Measurements from ENCODE around the gene GSK3B.

The GSK3B gene

DNA sequence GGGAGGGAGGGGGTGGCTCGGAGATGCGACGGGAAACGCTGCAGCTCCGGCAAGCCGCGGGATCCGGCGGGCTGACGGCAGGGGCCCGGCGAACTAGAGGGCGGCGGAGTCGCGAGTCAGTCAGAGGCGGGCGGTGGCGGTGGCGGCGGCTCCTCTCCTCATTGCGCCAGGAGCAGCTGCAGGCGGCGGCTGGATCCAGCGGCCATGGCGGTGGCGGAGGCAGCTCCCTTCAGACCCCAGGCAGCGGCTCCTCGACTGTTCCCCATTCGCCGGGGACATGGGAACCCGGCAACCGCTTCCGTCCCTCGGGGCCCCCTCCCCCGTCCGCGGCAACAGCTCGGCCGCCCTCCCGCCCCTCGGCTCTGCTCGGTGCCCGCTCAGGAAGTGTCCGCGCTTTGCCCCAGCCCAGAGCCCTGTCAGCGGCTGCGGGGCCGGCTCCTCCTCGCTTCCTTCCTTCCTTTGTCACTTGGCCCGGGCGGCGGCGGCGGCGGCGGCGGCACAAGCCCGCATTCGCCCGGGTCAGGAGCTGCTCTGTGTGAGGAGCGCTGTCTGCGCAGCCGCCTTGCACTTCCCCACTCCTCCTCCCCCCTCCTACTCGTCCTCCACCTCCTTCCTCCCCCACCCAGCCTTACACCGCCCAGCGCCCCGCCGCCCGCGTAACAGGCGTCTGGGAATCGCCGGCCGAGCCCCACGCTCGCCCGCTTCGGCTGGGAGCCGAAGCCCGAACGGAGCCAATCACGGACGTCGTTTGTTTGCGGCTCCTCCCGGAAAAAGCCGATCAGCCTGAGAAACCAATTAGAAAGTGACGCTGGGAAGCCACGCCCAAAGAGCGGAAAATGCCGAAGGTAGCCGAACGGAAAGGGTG lies at the start of gene GSK3B:
Gene GSK3B (minus strand): TSS at position 537 of the 865 bp plus-strand sequence. CDS start 1,013 bp downstream, outside the sequence.
- DNase-seq (ENCODE audit: low read depth in 2 of 3, low spot score in 1 of 3), result peak; percentile 52 to 97 (median 61)

DNA sequence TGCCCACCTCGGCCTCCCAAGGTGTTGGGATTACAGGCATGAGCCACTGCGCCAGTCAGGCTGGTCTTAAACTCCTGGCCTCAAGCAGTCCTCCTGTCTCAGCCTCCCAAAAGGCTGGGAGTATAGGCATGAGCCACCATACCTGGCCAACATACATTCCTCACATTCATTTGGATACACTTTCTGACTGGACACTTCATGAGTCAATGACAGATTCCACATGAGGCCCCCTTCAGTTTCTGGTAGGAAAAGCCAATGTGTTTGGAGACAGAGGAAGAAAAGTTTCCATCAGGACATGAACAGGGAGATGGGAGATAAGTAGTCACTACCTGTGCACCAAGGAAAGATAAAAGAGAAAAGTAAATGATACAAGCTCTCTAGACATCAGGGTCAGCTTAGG lies 49.4 kb upstream of the GSK3B start:
- no peak for DNase-seq (ENCODE audit: low read depth in 2 of 3, low spot score in 1 of 3)

DNA sequence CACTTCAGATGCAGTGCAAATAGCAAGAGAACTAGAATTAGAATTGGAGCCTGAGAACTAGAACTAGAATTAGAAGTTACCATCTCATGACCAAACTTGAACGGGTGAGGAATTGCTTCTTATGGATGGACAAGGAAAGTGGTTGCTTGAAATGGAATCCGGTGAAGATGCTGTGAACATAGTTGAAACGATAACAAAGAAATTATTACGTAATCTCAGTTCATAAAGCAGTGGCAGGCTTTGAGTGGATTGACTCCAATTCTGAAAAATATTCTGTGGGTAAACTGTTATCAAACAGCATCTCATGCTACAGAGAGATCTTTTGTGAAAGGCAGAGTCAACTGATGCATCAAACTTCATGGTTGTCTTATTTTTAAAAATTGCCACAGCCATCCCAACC lies 48.0 kb upstream of the GSK3B start:
- no peak for DNase-seq (ENCODE audit: low read depth in 2 of 3, low spot score in 1 of 3)

DNA sequence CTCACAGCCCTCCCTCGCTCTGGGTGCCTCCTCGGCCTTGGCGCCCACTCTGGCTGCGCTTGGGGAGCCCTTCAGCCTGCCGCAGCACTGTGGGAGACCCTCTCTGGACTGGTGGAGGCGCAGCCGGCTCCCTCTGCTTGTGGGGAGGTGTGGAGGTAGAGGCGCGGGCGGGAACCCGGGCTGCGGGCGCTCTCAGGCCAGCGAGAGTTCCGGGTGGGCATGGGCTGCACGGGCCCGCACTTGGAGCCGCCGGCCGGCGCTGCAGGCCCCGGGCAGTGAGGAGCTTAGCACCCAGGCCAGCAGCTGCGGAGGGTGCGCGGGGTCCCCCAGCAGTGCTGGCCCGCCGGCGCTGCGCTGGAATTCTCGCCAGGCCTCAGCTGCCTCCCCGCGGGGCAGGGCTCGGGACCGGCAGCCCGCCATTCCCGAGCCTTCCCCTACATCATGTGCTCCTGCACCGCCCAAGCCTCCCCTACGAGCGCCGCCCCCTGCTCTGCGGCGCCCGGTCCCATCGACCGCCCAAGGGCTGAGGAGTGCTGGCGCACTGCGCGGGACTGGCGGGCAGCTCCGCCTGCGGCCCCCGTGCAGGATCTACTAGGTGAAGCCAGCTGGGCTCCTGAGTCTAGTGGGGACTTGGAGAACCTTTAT lies 46.0 kb upstream of the GSK3B start:
- no peak for DNase-seq (ENCODE audit: low read depth in 2 of 3, low spot score in 1 of 3)

DNA sequence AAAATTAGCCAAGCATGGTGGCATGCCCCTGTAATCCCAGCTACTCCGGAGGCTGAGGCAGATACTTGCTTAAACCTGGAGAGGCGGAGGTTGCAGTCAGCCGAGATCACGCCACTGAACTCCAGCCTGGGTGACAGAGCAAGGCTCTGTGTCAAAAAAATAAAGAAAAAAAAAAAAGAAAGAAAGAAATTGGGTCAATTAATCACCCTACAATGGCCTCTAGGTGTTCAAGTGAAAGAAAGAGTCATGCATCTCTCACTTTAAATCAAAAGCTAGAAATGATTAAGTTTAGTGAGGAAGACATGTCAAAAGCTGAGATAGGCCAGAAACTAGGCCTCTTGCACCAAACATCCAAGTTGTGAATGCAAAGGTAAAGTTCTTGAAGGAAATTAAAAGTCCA lies 44.9 kb upstream of the GSK3B start:
- DNase-seq (ENCODE audit: low read depth in 2 of 3, low spot score in 1 of 3), result no peak

DNA sequence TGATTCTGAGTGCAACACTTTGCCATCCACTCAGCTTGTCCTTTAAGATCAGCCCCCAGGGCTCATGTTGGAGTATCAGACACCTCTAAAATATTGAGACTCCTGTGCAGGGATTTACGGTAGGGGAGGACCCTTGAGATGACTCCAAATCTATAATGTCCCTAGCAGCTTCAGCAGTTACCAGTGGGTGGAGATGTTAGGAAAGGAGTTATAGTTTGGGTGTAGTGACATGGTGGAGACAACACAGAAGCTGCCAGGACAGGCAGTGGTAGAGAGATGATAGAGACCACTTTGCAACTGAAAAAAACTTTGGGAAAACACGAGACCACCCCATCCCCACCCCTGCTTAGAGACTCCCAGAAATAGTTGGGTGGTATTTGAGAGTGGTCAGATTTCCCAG lies 43.3 kb upstream of the GSK3B start:
- no peak for DNase-seq (ENCODE audit: low read depth in 2 of 3, low spot score in 1 of 3)

DNA sequence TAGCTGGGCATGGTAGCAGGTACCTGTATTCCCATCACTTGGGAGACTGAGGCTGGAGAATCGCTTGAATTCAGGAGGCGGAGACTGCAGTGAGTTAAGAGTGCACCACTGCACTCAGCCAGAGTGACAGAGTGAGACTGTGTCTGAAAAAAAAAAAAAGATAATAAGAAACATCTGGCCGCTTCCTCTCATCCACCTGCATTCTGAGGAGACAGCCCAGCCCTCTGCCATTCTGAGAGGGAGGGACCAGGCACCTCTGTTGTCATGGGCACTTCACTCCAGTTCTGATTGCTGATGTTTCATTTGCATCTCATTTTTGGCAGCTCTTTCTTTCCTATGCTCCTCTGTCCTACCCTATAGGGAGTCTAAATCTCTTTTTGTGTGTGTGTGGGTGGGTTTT lies 36.4 kb upstream of the GSK3B start:
- no peak for DNase-seq (ENCODE audit: low read depth in 2 of 3, low spot score in 1 of 3)

DNA sequence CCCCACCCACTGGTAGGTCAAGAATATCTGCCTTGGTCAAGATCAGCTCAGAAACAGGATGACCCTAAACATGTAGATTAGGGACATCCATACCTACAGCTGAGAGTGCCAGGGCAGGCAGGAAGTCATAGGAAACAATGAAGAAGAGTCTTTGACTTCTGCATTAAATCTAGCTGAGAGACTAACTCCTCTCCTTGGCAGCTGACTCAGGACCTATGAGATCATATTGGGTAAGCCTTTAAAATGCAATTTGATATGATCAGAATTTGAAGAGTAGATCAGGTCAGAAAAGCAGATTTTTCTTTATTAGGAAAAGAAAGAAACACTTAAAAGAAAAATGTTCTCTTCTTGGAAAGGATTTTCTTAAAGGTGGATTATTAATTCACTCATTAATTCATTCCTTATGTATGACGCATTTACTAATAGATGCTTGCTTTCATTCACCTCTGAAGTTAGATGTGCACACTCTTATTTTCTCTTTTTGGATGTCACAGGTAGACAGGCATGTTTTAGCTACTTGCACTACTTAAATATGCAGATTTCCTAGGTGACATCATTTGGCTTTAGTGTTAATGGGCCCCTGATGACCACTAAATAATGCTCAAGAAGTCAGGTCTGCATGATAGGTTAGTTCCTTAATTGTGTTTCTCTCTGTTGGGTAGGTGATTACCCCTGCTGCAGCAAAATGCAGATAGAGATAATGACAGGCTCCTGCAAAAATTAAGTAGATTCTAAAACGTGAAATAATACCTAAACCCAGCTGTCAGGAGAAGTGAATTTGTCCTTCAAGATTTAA lies 35.7 kb upstream of the GSK3B start:
- no peak for DNase-seq (ENCODE audit: low read depth in 2 of 3, low spot score in 1 of 3)

DNA sequence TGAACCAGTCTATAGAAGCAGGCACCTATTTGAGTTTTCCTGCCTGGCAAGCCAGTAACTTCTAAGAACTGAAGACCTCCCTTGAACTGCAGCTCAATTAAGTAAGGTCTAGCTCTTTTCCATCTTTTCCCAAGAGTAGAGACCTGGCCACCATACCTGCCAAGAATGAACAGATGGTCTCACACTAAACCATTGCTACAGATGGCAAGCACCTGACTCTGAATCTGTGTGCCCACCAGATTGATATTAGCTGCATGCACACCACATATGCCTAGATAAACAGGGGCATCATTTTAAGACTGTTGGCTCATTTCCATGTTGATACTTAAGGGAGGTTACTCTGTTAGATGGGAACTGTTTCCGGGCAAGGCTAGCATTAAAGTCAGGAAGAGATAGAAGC lies 34.8 kb upstream of the GSK3B start:
- DNase-seq (ENCODE audit: low read depth in 2 of 3, low spot score in 1 of 3), result no peak

DNA sequence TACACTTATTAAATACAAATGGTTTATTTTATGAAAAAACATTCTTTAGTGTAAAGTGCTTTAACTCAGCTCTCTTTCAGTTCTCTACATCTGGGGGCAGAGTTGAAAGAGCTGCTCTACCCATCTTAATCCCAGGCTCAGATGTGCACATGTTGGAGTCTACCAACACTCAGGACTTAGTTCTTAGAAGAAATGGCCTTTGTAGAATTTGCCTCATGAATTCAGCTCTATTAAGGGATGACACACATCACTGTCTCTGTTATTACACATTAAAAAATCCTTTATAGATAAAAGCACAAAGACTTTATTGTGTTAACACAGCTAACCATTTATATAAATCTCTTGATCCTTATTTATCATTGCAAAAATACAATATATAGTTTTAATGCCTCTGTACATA lies 31.7 kb upstream of the GSK3B start:
- no peak for DNase-seq (ENCODE audit: low read depth in 2 of 3, low spot score in 1 of 3)

DNA sequence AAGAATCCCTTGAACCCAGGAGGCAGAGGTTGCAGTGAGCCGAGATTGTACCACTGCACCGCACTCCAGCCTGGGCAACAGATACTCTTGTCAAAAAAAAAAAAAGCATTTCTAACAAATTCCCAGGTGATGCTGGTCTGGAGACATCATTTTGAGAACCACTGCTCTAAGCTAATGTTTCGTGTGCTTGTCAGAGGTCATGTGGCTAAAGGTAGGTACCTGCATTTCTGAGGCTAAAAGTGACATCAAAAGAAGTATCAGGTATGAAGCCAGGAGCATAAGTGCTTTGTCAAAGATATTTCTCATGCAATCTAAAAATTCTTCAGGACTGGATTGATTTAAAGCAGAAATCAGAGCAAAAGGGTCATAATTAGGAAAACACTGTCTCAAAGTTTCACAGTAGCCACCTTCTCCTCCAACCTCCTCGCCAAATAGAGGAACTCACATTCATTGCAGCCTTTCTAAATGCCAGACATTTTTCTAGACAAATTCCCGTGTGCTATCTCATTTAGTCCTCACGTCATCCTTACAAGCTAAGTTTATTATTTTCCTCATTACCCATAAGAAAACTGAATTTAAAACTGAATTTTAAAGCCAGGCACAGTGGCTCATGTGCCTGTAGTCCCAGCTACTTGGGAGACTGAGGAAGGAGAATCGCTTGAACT lies 25.7 kb upstream of the GSK3B start:
- DNase-seq (ENCODE audit: low read depth in 2 of 3, low spot score in 1 of 3), result no peak

DNA sequence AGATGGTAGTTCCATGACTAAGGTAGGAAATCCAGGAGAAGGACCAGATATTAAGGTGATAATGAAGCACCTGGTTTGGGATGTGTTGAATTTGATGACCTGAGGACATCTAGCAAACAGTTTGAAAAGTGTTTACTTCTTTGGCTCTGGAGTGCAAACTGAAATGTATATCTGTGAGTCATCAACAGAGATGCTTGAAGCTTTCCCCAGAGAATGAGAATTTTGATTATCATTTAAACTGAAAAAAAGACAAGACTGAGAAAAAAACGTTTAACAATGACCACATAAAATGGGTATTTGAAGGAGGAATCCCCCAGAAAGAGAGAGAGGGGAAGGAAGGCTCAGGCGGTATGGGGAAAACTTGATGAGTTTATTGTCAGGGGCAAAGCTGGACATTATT lies 20.7 kb upstream of the GSK3B start:
- no peak for DNase-seq (ENCODE audit: low read depth in 2 of 3, low spot score in 1 of 3)

DNA sequence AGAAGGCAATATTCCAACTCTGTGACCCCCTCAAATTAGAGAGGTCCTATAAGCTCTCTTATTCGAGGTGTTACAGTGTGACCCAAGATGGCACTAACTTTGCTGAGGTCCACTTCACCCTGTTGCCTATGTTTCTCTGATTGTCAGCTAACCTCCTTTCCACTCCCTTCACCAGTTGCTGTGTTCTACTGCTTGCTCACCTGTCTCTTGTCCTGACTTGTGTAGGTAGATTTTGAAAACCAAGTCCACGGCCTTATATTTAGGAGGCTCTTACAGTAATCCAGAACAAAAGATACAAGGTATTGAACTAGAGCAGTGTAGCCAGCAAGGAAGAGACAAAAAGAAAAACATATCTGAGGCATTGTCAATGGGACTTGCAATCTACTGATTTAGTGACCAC lies 20.1 kb upstream of the GSK3B start:
- DNase-seq (ENCODE audit: low read depth in 2 of 3, low spot score in 1 of 3), result no peak

DNA sequence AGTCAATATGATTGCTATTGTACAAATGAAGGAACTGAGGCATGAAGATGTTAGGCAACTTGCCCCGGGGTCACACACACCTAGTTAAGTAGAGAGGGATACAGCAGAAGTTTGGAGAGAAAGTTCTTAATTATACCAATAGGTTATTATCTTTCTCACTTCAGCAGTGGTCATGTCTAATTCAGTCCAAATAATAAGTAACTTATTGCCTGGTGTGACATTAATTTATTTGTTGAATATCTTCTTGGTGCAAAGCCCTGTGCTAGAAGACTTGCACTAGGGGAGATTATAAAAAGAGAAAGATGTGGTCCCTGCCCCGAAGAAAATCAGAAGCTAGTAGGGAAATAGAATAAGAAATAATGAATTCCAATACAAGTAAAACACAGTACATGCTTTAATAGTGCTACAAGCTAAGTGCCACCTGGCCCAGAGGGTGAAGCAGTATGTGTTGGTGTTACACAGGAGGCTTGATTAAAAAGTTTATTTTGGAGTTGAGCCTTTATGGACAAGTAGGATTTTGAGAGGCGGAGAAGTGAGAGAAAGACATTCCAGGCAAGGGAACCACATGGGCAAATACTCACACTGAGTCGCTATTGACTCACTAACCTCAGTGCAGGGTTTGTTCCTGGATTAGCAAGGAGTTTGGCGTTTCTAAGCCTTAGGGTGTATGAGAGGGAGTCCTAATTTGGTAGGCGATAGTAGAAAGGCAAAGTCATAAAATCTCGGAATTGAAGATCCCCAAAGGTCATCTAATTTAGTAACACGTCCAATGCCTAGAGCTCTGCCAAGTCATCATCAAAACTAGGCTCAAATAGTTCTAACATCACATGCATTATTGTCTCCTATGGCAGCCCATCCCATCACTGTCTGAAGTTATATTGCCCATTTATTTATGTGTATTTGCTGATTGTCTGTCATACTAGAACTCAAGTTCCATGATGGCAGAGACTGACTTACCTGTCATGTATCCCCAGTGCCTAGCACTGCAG lies 19.2 kb upstream of the GSK3B start:
- DNase-seq (ENCODE audit: low read depth in 2 of 3, low spot score in 1 of 3), result no peak

DNA sequence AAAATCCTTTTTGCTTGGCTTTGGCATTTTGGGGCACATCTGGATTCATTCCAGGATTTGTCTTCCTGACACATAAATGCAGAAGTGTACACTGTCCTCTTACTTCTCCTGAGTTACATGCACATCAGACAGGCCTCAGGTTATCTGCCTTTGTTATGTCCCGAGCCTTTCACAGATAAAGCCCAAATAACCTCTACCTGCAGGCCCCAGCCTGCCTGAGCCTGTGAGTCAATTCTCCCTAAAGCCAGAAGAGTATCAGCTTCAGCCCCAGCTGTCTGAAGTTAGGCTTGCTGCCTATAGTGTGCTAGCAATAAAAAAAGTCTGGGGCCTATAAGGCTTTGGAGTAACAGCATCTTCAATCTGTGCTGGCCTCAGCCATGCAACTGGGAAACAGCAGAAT lies 17.7 kb upstream of the GSK3B start:
- DNase-seq (ENCODE audit: low read depth in 2 of 3, low spot score in 1 of 3), result no peak

DNA sequence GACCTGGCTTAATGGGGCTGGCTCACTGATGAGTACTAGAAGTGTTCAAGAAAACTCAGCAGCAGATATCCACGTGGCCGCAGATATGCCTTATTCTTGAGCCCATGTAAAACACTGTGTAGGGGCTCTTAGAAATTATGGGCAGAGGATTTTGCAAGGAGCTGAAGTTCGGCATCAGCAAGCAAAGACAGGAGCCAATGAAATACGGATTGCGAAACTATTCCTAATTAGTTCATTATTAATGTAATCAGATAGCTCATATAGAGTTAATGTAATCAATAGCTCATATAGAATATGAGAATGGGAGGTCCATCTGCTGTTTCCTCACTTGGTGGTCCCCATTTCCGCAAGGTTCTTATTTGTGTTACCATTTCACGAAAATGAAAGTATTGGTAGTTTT lies 9.0 kb upstream of the GSK3B start:
- DNase-seq (ENCODE audit: low read depth in 2 of 3, low spot score in 1 of 3), result no peak

DNA sequence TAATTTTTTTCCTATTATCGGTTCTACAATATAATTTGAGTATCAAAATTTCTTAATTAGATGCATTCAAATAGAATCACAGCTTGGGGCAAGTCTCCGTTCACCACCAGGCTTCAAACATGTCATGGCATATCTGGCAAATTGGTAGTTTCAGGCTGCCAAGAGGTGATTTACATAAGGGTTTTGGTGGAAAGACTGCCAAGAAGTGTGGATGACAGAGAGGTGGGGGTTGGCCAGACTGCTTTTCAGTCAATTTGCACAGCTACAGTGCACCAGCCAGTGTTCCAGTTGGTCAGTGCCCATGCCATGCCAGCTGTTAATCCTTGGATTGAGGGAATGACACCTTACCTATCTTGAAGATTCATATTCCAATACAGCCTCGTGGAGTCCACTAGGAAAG lies 8.4 kb upstream of the GSK3B start:
- DNase-seq (ENCODE audit: low read depth in 2 of 3, low spot score in 1 of 3), result no peak

DNA sequence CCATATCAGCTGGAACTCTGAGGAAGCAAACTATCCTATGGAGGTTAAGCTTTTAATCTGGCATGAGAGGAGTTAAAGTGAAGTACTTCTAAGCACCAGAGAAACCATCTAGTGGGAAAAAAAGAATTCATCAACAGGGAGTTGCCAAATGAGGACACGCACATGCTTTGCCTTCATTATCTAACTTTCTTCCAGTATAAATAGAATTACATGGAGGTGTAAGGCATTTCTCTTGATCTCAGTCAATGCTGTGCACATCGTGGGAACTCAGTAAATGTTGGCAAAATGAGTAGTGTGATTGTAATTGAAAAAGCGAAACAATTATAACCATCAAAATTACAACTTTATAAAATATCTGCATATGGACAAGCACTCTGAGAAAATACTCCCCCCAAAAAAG lies 8.0 kb upstream of the GSK3B start:
- DNase-seq (ENCODE audit: low read depth in 2 of 3, low spot score in 1 of 3), result no peak

DNA sequence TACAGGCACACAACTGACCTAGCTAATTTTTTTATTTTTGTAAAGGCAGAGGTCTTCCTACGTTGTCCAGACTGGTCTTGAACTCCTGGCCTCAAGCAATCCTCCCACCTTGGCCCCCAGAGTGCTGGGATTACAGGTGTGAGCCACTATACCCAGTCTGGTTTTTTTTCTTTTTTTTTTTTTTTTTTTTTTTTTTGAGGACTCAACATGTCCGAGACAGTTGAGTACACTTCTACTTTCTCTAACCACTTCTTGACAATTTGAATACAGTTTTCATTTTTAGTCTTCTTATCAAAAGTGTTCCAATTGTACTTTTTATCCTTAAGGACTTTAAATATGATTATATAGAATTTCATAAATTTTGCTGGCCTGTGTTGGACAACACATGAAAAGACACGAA lies 7.4 kb upstream of the GSK3B start:
- no peak for DNase-seq (ENCODE audit: low read depth in 2 of 3, low spot score in 1 of 3)

DNA sequence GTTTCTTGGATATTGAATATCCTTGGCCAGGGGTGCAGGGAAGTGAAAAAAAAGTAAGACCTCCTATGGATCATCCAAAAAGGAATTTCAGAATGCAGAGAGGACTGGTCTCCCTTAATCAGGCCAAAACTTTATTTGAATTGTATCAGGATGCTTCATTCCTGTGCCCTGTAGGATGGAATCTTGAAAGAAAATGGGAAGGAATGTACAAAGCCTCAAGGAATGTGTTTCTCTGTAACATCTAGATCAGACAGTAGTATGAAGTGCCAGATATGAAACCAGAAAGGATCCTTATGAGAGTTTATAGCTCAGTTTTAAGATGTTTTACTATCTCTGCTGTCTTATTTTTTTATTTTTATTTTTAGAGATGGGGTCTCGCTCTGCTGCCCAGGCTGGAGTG lies 6.5 kb upstream of the GSK3B start:
- no peak for DNase-seq (ENCODE audit: low read depth in 2 of 3, low spot score in 1 of 3)
